T-helper 17 cell (primary cell): Measurements from ENCODE around the gene USP17L17. TPM values are rescaled to one million over a fixed set of nuclear protein-coding genes. Genes with fewer than 3 reads are reported as not detected.
A peak's percentile ranks its signal among the peaks of the same experiment; 100 is the strongest.
"Not testable (repeated sequence)": the region's sequence is repeated elsewhere in the genome, so short reads cannot be mapped to it uniquely, and the experiment has no call there.

Source experiments
- ATAC-seq: fragments of 150-1000 bp; cut with Tn5 transposase; 2 replicates; pipeline ENCODE4 v1.10.0; 2021; ENCODE audit warnings: mild to moderate bottlenecking, moderate library complexity
- DNase-seq, 3 donors: peaks; one replicate each; pipeline versions ENCODE4 v3.0.0 to v3.0.0-alpha.2; 2020 to 2021
- H3K9me3 ChIP-seq: one replicate; pipeline ENCODE4 v1.7.0; 2013; ENCODE audit warnings: low read length, mild to moderate bottlenecking; ENCODE audit not compliant: control insufficient read depth, poor library complexity, severe bottlenecking
- H3K27ac Mint-ChIP-seq: one replicate; pipeline ENCODE4 v1.8.0; 2022; ENCODE audit warnings: mild to moderate bottlenecking, moderate library complexity, mixed read lengths
- H3K27me3 Mint-ChIP-seq: one replicate; pipeline ENCODE4 v1.8.0; 2022; ENCODE audit warnings: mixed read lengths
- H3K36me3 Mint-ChIP-seq: one replicate; pipeline ENCODE4 v1.8.0; 2022; ENCODE audit warnings: low read depth, mixed read lengths
- H3K4me1 Mint-ChIP-seq: one replicate; pipeline ENCODE4 v1.8.0; 2022; ENCODE audit warnings: mild to moderate bottlenecking, mixed read lengths
- H3K4me3 Mint-ChIP-seq: one replicate; pipeline ENCODE4 v1.8.0; 2022; ENCODE audit warnings: mild to moderate bottlenecking, moderate library complexity, mixed read lengths
- total RNA-seq, 4 donors: library from RNA in 2 of 4; stranded (reverse) in 2 of 4; gene quantifications; one replicate each; pipeline ENCODE4 v1.2.3 and lab custom pipeline; 2022 to 2026

The USP17L17 gene
- total RNA-seq (not detected), total RNA-seq (lab: John Stamatoyannopoulos, UW) (0 reads per million in 2 donors)

- not testable (repeated sequence) for H3K36me3 Mint-ChIP-seq, H3K9me3 ChIP-seq, H3K27me3 Mint-ChIP-seq, ATAC-seq, H3K4me3 Mint-ChIP-seq, H3K27ac Mint-ChIP-seq, DNase-seq, H3K4me1 Mint-ChIP-seq
Measured at GRCh38 chr4:9243579-9243978, at the start of gene USP17L17. TSS of gene USP17L17 (plus strand) at chr4:9243879. CDS start at chr4:9243879, 0 bp downstream.

- H3K9me3 ChIP-seq, DNase-seq, ATAC-seq, H3K27me3 Mint-ChIP-seq, H3K36me3 Mint-ChIP-seq, H3K4me3 Mint-ChIP-seq, H3K4me1 Mint-ChIP-seq, H3K27ac Mint-ChIP-seq: not testable (repeated sequence)
Measured at GRCh38 chr4:9210357-9210756, 33.3 kb upstream of the USP17L17 start, which contains the start of gene USP17L10. TSS of gene USP17L10 (plus strand) at chr4:9210657. CDS start at chr4:9210657, 0 bp downstream.

GRCh38 chr4:9214701-9215100 is 29.0 kb upstream of the USP17L17 start:
- not testable (repeated sequence) for H3K4me3 Mint-ChIP-seq, H3K27me3 Mint-ChIP-seq, H3K4me1 Mint-ChIP-seq, H3K27ac Mint-ChIP-seq, H3K36me3 Mint-ChIP-seq, ATAC-seq, H3K9me3 ChIP-seq
- peak in 1 of 3 donors; percentile 3 for DNase-seq

GRCh38 chr4:9215105-9215504 is 28.6 kb upstream of the USP17L17 start, which contains the start of gene USP17L11:
TSS of gene USP17L11 (plus strand) at chr4:9215405. CDS start at chr4:9215405, 0 bp downstream.
- not testable (repeated sequence) for H3K4me3 Mint-ChIP-seq, H3K4me1 Mint-ChIP-seq, H3K27me3 Mint-ChIP-seq, H3K27ac Mint-ChIP-seq, DNase-seq, H3K36me3 Mint-ChIP-seq, ATAC-seq, H3K9me3 ChIP-seq

- H3K36me3 Mint-ChIP-seq, H3K27me3 Mint-ChIP-seq, H3K9me3 ChIP-seq, H3K27ac Mint-ChIP-seq, H3K4me3 Mint-ChIP-seq, ATAC-seq, H3K4me1 Mint-ChIP-seq, DNase-seq: not testable (repeated sequence)
Measured at GRCh38 chr4:9219852-9220251, 23.8 kb upstream of the USP17L17 start, which contains the start of gene USP17L12. TSS of gene USP17L12 (plus strand) at chr4:9220152. CDS start at chr4:9220152, 0 bp downstream.

GRCh38 chr4:9224596-9224995 is 19.1 kb upstream of the USP17L17 start, which contains the start of gene USP17L13:
TSS of gene USP17L13 (plus strand) at chr4:9224896. CDS start at chr4:9224896, 0 bp downstream.
- not testable (repeated sequence) for H3K4me3 Mint-ChIP-seq, ATAC-seq, DNase-seq, H3K36me3 Mint-ChIP-seq, H3K27ac Mint-ChIP-seq, H3K4me1 Mint-ChIP-seq, H3K27me3 Mint-ChIP-seq, H3K9me3 ChIP-seq

- not testable (repeated sequence) for H3K27ac Mint-ChIP-seq, H3K4me3 Mint-ChIP-seq, H3K9me3 ChIP-seq, H3K4me1 Mint-ChIP-seq, H3K27me3 Mint-ChIP-seq, ATAC-seq, H3K36me3 Mint-ChIP-seq
- peak in 1 of 3 donors; percentile 2 for DNase-seq
Measured at GRCh38 chr4:9230249-9230648, 13.4 kb upstream of the USP17L17 start.

- not testable (repeated sequence) for H3K27ac Mint-ChIP-seq, H3K4me1 Mint-ChIP-seq, DNase-seq, H3K27me3 Mint-ChIP-seq, H3K36me3 Mint-ChIP-seq, H3K9me3 ChIP-seq, H3K4me3 Mint-ChIP-seq, ATAC-seq
Measured at GRCh38 chr4:9234085-9234484, 9.6 kb upstream of the USP17L17 start, which contains the start of gene USP17L15. TSS of gene USP17L15 (plus strand) at chr4:9234385. CDS start at chr4:9234385, 0 bp downstream.

- H3K4me3 Mint-ChIP-seq, H3K27ac Mint-ChIP-seq, H3K9me3 ChIP-seq, ATAC-seq, H3K4me1 Mint-ChIP-seq, DNase-seq, H3K27me3 Mint-ChIP-seq, H3K36me3 Mint-ChIP-seq: not testable (repeated sequence)
Measured at GRCh38 chr4:9238461-9238860, 5.2 kb upstream of the USP17L17 start.

GRCh38 chr4:9247953-9248680 is 4.4 kb downstream of the USP17L17 start, which contains the start of gene USP17L18:
TSS of gene USP17L18 (plus strand) at chr4:9248630. CDS start at chr4:9248630, 0 bp downstream.
- peak in 1 of 3 donors; percentile 3 for DNase-seq
- not testable (repeated sequence) for ATAC-seq, H3K36me3 Mint-ChIP-seq, H3K9me3 ChIP-seq, H3K4me1 Mint-ChIP-seq, H3K4me3 Mint-ChIP-seq, H3K27ac Mint-ChIP-seq, H3K27me3 Mint-ChIP-seq

- not testable (repeated sequence) for H3K4me3 Mint-ChIP-seq, H3K36me3 Mint-ChIP-seq, ATAC-seq, DNase-seq, H3K4me1 Mint-ChIP-seq, H3K9me3 ChIP-seq, H3K27me3 Mint-ChIP-seq, H3K27ac Mint-ChIP-seq
Measured at GRCh38 chr4:9253078-9253477, 9.4 kb downstream of the USP17L17 start, which contains the start of gene USP17L19. TSS of gene USP17L19 (plus strand) at chr4:9253378. CDS start at chr4:9253378, 0 bp downstream.

- H3K27ac Mint-ChIP-seq, H3K4me3 Mint-ChIP-seq, H3K27me3 Mint-ChIP-seq, DNase-seq, H3K9me3 ChIP-seq, H3K4me1 Mint-ChIP-seq, H3K36me3 Mint-ChIP-seq, ATAC-seq: not testable (repeated sequence)
Measured at GRCh38 chr4:9257824-9258223, 14.1 kb downstream of the USP17L17 start, which contains the start of gene USP17L20. TSS of gene USP17L20 (plus strand) at chr4:9258124. CDS start at chr4:9258124, 0 bp downstream.

GRCh38 chr4:9262572-9262971 is 18.9 kb downstream of the USP17L17 start, which contains the start of gene USP17L21:
TSS of gene USP17L21 (plus strand) at chr4:9262872. CDS start at chr4:9262872, 0 bp downstream.
- not testable (repeated sequence) for DNase-seq, H3K4me1 Mint-ChIP-seq, H3K36me3 Mint-ChIP-seq, H3K27me3 Mint-ChIP-seq, H3K4me3 Mint-ChIP-seq, ATAC-seq, H3K27ac Mint-ChIP-seq, H3K9me3 ChIP-seq
